ENCODE measurements around the gene RETN.

The RETN gene

DNA sequence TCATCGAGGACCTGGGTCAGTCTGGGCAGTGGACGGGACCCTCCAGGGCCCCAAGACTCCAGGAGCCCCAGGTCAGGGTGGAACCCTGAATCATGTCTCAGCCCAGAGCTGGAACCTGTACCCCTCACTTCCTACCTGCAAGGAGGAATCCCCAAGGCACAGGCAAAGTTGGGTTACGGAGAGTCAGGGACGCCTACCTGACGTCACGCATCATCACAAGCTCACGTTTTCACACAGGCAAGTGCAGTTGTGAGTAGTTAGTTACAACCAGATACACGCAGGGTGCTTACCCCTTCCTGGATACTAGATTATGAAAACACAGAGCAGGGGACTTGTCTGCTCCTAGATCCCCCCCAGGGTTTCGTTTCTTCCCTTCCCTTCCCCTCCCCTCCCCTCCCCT is 1.9 kb downstream of the RETN start:
- H3K36me3 ChIP-seq (replicated peaks; ENCODE audit: insufficient read depth, low read length) = no peaks in the 10 kb centered on the region
- no peaks in the 10 kb centered on the region for H3K9me2 ChIP-seq (replicated peaks; ENCODE audit: insufficient read depth, low read length)
- H3K79me2 ChIP-seq (ENCODE audit: low read length) = no peaks in the 10 kb centered on the region
- H3K9me3 ChIP-seq (replicated peaks; ENCODE audit: insufficient read depth, low read length) = no peaks in the 10 kb centered on the region
- no peaks in the 10 kb centered on the region for H3K4me1 ChIP-seq (ENCODE audit: low read length)
- H3K27ac ChIP-seq (ENCODE audit: low read length) = no peak overlapping the region
- no peaks in the 10 kb centered on the region for H4K20me1 ChIP-seq (ENCODE audit: insufficient read depth, low read length)
- no peak overlapping the region for H2AFZ ChIP-seq (ENCODE audit: low read length)
- H3K4me3 ChIP-seq (ENCODE audit: low read length) = no peak overlapping the region
- no peaks in the 10 kb centered on the region for H3F3A ChIP-seq (ENCODE audit: insufficient read depth, low read length)
- DNase-seq = no peak
- H3K4me2 ChIP-seq (ENCODE audit: low read depth, low read length) = no peak overlapping the region
- peaks cover 78% of the 10 kb centered on the region for H3K27me3 ChIP-seq (replicated peaks; ENCODE audit: insufficient read depth, low read length)
- no peak overlapping the region for H3K9ac ChIP-seq (ENCODE audit: low read length)
- no peak for TF ChIP-seq EZH2phosphoT487 (IDR thresholded peaks at IDR 0.05; ENCODE audit: low read length)
- TF ChIP-seq EZH2 (optimal IDR thresholded peaks at IDR 0.05; ENCODE audit: low read depth, low read length) = no peak
- TF ChIP-seq, protein P1, sequence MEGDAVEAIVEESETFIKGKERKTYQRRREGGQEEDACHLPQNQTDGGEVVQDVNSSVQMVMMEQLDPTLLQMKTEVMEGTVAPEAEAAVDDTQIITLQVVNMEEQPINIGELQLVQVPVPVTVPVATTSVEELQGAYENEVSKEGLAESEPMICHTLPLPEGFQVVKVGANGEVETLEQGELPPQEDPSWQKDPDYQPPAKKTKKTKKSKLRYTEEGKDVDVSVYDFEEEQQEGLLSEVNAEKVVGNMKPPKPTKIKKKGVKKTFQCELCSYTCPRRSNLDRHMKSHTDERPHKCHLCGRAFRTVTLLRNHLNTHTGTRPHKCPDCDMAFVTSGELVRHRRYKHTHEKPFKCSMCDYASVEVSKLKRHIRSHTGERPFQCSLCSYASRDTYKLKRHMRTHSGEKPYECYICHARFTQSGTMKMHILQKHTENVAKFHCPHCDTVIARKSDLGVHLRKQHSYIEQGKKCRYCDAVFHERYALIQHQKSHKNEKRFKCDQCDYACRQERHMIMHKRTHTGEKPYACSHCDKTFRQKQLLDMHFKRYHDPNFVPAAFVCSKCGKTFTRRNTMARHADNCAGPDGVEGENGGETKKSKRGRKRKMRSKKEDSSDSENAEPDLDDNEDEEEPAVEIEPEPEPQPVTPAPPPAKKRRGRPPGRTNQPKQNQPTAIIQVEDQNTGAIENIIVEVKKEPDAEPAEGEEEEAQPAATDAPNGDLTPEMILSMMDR (IDR thresholded peaks at IDR 0.05; ENCODE audit: low read length) = no peak

DNA sequence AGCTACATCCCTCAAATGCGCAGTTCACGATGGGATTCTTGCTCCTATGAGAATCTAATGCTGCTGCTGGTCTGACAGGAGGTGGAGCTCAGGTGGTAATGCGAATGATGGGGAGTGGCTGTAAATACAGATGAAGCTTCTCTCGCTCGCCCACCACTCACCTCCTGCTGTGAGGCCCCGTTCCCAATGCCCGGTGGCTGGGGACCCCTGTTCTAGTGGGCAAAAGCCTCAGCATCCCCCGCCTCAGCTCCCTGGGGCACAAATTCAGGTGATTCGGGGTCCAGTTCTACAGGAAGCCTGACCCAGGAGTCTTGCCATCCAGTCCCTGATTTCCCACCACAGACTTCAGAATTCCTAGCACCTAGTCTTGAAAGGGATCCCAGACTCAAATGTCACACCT is 3.7 kb downstream of the RETN start:
- no peak overlapping the region for H3K9ac ChIP-seq (ENCODE audit: low read length)
- H3K4me2 ChIP-seq (ENCODE audit: low read depth, low read length) = no peak overlapping the region
- no peaks in the 10 kb centered on the region for H3K4me1 ChIP-seq (ENCODE audit: low read length)
- H3K36me3 ChIP-seq (replicated peaks; ENCODE audit: insufficient read depth, low read length) = no peaks in the 10 kb centered on the region
- peaks cover 83% of the 10 kb centered on the region for H3K27me3 ChIP-seq (replicated peaks; ENCODE audit: insufficient read depth, low read length)
- H3F3A ChIP-seq (ENCODE audit: insufficient read depth, low read length) = no peaks in the 10 kb centered on the region
- no peak overlapping the region for H3K4me3 ChIP-seq (ENCODE audit: low read length)
- H4K20me1 ChIP-seq (ENCODE audit: insufficient read depth, low read length) = no peaks in the 10 kb centered on the region
- no peaks in the 10 kb centered on the region for H3K9me2 ChIP-seq (replicated peaks; ENCODE audit: insufficient read depth, low read length)
- H3K79me2 ChIP-seq (ENCODE audit: low read length) = no peaks in the 10 kb centered on the region
- H2AFZ ChIP-seq (ENCODE audit: low read length) = no peak overlapping the region
- DNase-seq = no peak
- TF ChIP-seq, protein P1 (IDR thresholded peaks at IDR 0.05; ENCODE audit: low read length) = no peak
- no peak for TF ChIP-seq EZH2phosphoT487 (IDR thresholded peaks at IDR 0.05; ENCODE audit: low read length)
- TF ChIP-seq EZH2 (optimal IDR thresholded peaks at IDR 0.05; ENCODE audit: low read depth, low read length) = no peak
- no peaks in the 10 kb centered on the region for H3K9me3 ChIP-seq (replicated peaks; ENCODE audit: insufficient read depth, low read length)
- no peak overlapping the region for H3K27ac ChIP-seq (ENCODE audit: low read length)

DNA sequence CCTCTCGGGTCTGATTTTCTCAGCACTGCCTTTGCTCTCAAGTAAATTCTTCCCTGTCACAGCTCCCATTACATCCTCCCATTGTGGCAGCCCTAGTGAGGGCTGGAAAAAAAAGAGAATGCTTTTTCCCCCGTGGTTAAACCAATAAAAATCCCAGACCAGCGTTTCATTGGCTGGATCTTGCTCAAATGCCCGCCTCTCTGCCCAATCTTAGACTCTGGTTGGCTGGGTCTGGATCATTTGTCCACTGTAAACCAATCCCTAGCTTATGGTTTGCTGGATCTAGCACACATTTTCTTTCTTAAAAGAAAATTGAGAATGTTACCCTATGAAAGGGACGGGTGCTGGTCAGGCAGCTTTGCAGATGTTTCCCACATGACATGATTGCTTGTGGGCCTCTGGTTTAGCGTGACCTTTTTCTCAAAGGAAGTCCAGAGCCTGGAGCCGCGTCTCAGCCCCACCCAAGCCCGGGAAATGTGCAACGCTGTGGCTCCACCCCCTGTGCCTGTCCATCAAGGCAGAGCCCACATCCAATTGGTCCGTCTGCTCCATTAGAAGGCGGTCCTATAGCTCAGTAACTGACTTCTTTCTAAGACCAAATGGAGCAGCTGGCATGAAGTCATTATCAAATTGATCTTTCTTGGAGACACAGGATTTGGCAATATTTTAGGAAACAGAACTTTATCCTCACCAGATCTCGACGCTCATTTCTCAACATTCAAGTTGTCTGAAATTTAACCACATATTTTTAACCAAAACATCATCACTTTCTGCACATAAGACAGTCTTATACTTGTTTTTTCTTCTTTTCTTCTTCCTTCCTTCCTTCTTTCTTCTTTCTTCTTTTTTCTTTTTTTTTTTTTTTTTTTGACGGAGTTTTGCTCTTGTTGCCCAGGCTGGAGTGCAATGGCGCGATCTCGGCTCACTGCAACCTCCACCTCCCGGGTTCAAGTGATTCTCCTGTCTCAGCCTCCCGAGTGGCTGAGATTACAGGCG is 5.5 kb downstream of the RETN start:
- H2AFZ ChIP-seq (ENCODE audit: low read length) = peak overlapping the region; percentile 1; the same call in 1 of the 2 replicates
- TF ChIP-seq EZH2phosphoT487 (IDR thresholded peaks at IDR 0.05; ENCODE audit: low read length) (no peak), EZH2 (optimal IDR thresholded peaks at IDR 0.05; ENCODE audit: low read depth, low read length) (no peak)
- TF ChIP-seq, protein P1 (IDR thresholded peaks at IDR 0.05; ENCODE audit: low read length) = no peak
- H3K27ac ChIP-seq (ENCODE audit: low read length) = no peak overlapping the region
- H3F3A ChIP-seq (ENCODE audit: insufficient read depth, low read length) = no peaks in the 10 kb centered on the region
- H3K36me3 ChIP-seq (replicated peaks; ENCODE audit: insufficient read depth, low read length) = no peaks in the 10 kb centered on the region
- no peak overlapping the region for H3K9ac ChIP-seq (ENCODE audit: low read length)
- H3K27me3 ChIP-seq (replicated peaks; ENCODE audit: insufficient read depth, low read length) = peaks cover 84% of the 10 kb centered on the region
- peak overlapping the region; percentile 27; the same call in 1 of the 2 replicates for H3K4me2 ChIP-seq (ENCODE audit: low read depth, low read length)
- no peaks in the 10 kb centered on the region for H3K4me1 ChIP-seq (ENCODE audit: low read length)
- no peaks in the 10 kb centered on the region for H3K79me2 ChIP-seq (ENCODE audit: low read length)
- no peaks in the 10 kb centered on the region for H4K20me1 ChIP-seq (ENCODE audit: insufficient read depth, low read length)
- H3K9me3 ChIP-seq (replicated peaks; ENCODE audit: insufficient read depth, low read length) = no peaks in the 10 kb centered on the region
- no peaks in the 10 kb centered on the region for H3K9me2 ChIP-seq (replicated peaks; ENCODE audit: insufficient read depth, low read length)
- peak; percentile 66 for DNase-seq
- no peak overlapping the region for H3K4me3 ChIP-seq (ENCODE audit: low read length)

All from MM.1S (cell line).